Activated CD4-positive, alpha-beta T cell treated with anti-CD3 and anti-CD28 coated beads, Interleukin-2, Interleukin-4, amounts not matched to agents 100 ng/mL and 50 ng/mL, durations not matched to agents 16 hours and 8 hours (primary cell): ENCODE measurements around the gene MAMSTR.
"Not testable (repeated sequence)": the region's sequence is repeated elsewhere in the genome, so short reads cannot be mapped to it uniquely, and the experiment has no call there.

ENCODE experiments used
- DNase-seq: peaks from one replicate; pipeline ENCODE4 v3.0.0-alpha.2; 2020; ENCODE audit warnings: low spot score

The MAMSTR gene

DNA sequence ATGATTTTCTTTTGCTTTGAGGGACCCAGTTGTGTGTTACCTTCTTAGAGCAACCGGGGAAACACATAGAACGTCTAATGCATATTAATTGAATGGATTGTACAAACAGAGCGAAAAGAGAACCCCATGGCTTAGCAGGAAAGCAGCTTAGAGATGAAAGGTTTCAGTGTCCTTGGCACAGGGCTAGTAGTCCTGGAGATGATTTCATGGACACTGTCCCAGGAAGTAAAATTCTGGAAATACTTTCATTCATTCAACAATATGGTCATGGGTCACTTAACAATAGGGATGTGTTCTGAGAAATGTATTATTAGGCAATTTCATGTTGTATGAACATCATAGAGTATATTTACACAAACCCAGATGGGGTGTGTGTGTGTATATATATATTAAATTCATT is 33.4 kb downstream of the MAMSTR start:
- DNase-seq: no peak

DNA sequence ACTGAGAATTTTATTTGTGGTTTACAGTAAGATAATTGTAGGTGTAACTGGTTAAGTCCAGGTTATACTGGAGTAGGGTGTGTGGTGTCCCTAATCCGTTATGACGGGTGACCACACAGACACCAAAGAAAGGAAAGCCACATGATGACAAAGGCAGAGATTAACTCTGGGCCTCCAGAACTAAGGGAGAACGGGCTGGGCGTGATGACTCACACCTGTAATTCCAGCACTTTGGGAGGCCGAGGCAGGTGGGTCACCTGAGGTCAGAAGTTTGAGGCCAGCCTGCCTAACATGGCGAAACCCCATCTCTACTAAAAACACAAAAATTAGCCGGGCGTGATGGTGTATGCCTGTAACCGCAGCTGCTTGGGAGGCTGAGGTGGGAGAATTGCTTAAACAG is 33.9 kb downstream of the MAMSTR start:
- no peak for DNase-seq

- peak; percentile 9 for DNase-seq
These were observed 36.2 kb downstream of the MAMSTR start for GRCh38 chr19:48683349-48683748.

DNA sequence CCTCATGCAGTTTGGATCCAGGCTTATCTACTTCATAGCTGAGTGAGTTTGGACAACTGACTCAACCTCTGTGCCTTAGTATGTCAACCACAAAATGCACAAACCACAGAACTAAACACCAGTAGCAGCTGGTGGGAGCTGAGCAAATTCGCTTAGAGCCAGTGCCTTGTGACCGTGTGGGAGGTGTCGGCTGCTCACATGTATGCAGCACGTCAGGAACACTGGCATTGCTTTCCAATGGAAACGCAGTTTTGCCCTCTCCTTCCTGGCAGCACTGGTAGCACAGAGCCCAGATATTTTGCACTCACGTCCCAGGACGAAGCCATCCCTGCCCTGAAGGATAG is 38.4 kb downstream of the MAMSTR start:
- no peak for DNase-seq

DNA sequence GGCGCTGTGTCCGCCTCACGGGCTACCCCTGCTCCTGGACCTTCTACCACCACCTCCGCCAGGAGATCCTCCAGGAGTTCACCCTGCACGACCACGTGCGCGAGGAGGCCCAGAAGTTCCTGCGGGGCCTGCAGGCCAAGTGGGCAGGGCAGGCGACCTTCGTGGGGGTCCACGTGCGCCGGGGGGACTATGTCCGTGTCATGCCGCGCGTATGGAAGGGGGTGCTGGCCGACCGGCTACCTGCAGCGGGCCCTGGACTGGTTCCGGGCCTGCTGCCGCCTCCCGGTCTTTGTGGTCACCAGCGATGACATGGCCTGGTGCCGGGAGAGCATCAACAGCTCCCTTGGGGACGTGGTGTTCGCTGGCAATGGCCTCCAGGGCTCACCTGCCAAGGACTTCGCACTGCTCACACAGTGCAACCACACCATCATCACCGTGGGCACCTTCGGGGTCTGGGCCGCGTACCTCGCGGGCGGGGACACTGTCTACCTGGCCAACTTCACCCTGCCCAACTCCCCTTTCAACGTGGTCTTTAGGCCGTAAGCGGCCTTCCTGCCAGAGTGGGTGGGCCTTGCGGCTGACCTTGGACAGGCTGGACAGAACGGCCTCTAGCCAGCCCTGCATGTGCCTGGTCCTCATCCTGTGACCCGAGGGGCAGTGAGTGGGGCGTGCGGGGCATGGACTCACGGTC is 38.9 kb downstream of the MAMSTR start:
- no peak for DNase-seq

- not testable (repeated sequence) for DNase-seq
These were observed 39.5 kb downstream of the MAMSTR start for GRCh38 chr19:48680006-48680405.

GRCh38 chr19:48678201-48678600 is 41.3 kb downstream of the MAMSTR start:
- DNase-seq: no peak

GRCh38 chr19:48676887-48677286 is 42.6 kb downstream of the MAMSTR start:
- DNase-seq: no peak

- no peak for DNase-seq
These were observed 43.0 kb downstream of the MAMSTR start for GRCh38 chr19:48676487-48676886.

DNA sequence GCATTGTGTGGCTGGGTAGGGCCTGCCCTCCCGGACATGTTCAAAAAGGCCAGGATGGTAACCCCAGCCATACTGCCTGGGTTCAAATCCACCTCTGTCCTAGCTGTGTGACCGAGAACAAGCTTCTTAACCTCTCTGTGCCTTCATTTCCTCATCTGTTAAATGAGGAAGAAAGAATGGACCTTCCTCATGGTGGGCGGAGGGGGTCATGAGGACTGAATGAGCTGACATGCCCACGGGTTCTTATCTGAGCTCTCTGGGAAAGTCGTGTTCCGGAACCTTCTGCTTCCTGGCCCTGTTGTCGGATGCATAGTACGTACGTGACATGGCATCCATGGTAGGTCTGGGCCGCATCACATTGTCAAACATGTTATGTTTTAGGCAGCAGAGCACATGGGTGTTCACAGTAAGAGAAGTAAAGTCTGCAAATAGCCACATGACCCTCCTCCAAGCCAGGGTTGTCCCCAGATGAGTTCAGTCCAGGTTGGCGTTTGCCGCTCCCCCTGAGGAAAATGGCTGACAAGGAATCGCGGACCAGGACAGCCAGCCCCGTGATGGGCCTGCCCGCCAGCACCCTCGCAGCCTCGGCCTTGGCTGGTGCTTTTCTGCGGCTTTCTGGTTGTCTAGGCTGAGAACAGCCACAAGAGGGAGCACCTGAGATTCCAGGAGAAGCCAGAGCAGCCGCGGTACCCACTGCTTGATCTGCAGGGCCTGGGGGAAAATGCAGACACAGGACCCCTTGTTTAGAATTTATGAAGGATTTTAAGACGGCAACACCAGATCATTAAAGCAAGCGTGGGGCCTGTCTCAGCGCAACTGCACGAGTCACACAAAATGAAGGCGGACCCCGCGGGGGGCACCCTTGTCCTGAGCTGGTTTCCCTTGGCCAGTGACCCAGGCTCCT is 44.4 kb downstream of the MAMSTR start:
- DNase-seq: peak; percentile 79

GRCh38 chr19:48674216-48674809 is 45.2 kb downstream of the MAMSTR start:
- DNase-seq: no peak

DNA sequence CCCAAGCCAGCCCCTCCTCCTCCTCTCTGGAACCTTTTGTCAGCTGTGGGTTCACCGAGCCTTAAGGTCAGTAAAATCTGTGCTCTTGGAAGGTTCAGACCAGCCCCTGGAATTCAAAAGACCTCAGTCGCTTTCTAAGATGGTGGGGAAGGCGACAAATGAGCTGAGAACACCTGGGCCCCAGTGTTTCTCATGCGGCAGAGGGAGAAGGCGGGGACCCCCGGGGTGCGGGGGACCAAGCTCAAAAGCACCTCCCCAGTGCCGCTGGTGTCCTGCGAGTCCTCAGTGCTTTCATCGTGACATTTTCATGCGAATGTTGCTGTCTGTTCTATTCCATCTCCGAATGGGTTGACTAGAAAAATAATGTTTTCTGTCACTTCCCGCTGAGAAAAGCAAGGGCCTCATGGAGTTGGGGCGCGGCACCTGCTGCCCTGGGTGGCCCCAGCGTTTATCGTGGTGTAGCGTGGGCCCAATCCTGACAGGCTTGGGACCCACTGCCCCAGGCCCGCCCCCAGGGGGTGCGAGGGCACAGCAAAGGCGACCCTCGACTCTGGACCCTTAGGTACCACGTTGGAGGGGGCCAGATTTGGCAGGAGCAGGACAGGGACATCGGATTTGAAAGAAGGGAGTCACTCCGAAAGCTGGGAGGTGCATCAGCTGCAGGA is 46.0 kb downstream of the MAMSTR start:
- no peak for DNase-seq

DNA sequence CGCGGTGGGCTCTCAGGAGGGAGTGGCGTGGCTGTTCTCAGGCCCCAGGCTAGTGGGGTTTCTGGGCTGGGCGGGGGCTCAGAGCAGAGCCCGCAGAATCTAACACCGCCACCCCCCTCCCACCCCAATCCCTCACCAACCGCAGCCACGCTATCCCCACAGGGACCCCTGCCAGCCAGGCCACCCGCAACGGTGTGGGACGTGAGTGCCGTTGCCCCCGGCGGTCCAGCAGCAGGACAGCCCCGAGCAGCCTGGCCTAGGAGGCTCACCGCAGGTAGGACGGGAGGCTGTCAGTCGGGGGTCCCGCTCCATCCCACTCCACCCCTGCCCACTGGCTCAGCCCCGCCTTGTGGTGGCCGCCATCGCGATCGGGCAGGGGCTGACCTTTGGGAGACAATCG is 46.5 kb downstream of the MAMSTR start, which contains the start of gene NTN5:
Gene NTN5, minus strand, starts transcription at position 24 of the 400 bp plus-strand sequence. CDS start 2,031 bp downstream, outside the sequence.
- DNase-seq: no peak

DNA sequence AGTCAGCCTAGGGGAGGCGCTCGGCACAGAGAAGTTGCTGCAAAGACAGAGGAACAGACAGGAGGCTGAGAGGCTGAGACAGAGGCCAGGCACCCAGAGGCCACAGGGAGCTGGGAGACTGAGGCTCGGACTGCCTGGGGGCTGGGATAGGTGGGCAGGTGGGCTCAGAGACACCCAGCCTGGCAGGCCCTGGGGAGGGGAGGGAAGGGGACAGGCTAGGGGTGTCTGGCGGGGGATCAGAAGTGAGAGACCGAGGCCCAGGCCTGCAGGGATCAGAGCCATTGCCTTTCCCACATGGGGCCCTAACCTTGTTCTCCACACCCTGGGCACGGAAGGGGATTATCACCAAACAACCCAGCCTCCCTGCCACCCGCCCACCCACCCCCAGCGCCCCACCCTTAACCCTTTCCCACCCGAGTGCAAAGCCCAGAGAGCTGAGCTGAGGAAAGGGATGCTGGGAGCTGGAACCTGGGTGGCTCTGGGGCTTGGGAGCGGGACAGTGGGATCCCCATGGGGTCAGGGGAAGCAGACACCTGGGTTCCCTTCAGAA is 48.0 kb downstream of the MAMSTR start:
- DNase-seq: no peak

- DNase-seq: no peak
These were observed 48.7 kb downstream of the MAMSTR start for GRCh38 chr19:48670699-48671445.

GRCh38 chr19:48669903-48670668 is 49.4 kb downstream of the MAMSTR start:
- no peak for DNase-seq

DNA sequence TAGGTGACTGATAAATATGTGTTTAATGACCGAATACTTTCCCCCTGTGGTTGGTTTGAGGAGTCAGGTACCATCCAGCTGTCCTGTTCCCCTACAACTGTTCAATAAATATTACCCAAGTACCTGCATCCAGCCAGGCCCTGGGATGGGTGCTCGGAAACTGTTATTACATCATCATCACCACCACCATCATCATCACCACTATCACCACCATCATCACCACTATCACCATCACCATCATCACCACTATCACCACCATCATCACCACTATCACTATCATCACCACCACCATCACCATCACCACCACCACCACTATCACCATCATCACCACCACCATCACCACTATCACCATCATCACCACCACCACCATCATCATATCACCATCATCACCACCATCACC is 50.8 kb downstream of the MAMSTR start:
- DNase-seq: no peak

DNA sequence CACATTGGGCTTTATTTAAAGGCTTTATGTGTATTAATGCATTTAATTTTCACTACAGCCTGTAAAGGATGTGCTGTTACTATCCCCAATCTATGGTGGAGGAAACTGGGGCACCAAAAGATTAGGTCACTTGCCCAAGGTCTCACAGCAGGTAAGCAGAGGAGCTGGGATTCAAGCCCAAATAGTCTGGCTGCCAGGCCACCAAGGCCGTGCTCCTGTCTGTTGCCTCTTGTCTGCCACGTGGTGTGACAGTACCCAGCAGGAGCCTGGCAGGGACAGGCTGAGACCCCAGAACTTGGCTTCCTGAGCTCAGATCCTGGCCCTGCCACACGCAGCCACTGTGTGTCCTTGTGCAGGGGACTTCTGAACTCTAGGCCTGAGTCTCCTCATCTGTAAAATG is 51.2 kb downstream of the MAMSTR start:
- no peak for DNase-seq

DNA sequence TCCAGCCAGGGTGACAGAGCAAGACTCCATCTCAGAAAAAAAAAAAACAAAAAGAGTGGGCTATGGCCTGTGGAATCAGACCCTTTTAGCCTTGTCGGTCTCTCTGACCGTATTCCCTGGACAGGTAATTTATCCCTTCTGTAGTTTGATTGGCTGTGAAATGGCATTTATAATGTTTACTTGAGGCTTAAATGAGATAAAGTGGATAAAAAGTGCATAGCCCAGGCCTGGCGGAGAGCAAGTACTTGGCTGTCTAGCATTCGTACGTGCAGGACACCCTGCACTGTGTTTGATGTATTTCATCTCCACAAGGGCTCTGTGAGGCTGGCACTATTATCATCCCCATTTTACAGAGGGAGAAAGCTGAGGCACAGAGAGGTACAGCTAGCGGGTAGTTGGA is 53.7 kb downstream of the MAMSTR start:
- DNase-seq: no peak

DNA sequence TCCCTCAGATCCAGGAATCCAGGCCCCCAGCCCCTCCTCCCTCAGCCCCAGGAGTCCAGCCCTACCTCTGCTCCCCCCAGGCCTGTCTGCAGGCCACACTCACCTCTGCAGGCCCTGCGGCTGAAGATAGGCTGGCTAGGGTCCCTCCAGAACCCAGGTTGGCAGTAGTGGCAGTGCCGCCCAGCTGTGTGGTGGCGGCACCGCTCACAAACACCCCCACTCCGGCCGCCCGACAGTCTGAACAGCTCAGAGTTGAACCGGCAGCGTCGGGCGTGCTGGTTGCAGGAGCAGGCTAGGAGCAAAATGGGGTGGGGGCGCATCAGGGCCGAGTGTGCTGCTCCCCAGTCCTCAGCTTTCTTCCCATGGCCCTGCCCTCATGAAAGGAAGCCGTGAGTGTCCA is 55.0 kb downstream of the MAMSTR start:
- DNase-seq: no peak

DNA sequence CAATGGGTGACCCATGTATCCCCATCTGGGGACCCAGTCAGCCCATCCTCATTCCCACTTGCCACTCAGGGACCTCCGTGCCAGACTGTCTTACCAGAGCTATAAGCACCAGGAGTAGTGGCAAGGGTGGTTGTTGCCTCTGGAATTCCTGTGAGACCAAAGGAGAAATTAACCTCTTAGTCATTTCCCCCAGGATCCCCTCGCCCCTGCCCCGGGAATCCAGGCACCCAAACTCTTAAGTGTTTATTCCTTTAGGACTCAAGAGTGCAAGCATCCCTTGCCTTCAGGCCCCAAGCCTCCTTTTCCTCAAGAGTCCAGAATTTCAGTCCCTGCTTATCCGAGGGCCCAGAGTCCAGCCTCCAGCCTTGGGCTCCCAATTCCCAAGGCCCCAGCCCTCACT is 55.9 kb downstream of the MAMSTR start:
- DNase-seq: no peak
